GM19463 (cell line): ENCODE measurements around the gene TLDC2.
A peak's percentile ranks its signal among the peaks of the same experiment; 100 is the strongest.
"Not testable (repeated sequence)": the region's sequence is repeated elsewhere in the genome, so short reads cannot be mapped to it uniquely, and the experiment has no call there.

Experiments used
- ATAC-seq: cut with Tn5 transposase; IDR thresholded peaks from one replicate; pipeline ENCODE4 v1.9.1; 2021; ENCODE audit warnings: mild to moderate bottlenecking, moderate library complexity; ENCODE audit not compliant: unreplicated experiment

Gene TLDC2

GRCh38 chr20:36866681-36867495 lies 9.1 kb upstream of the TLDC2 start:
- ATAC-seq = no peak

GRCh38 chr20:36871640-36872570 lies 4.0 kb upstream of the TLDC2 start:
- ATAC-seq = no peak

- ATAC-seq = no peak
Measured at GRCh38 chr20:36872852-36873251, 3.1 kb upstream of the TLDC2 start.

GRCh38 chr20:36873498-36874189 lies 2.3 kb upstream of the TLDC2 start:
- ATAC-seq = no peak

- not testable (repeated sequence) for ATAC-seq
Measured at GRCh38 chr20:36875093-36875492, 845 bp upstream of the TLDC2 start.

- no peak for ATAC-seq
Measured at GRCh38 chr20:36876473-36876833, 515 bp downstream of the TLDC2 start.

GRCh38 chr20:36878941-36879340 lies 3.0 kb downstream of the TLDC2 start:
- no peak for ATAC-seq

- no peak for ATAC-seq
Measured at GRCh38 chr20:36880741-36881250, 4.9 kb downstream of the TLDC2 start.

- ATAC-seq = no peak
Measured at GRCh38 chr20:36881331-36881730, 5.4 kb downstream of the TLDC2 start.

- peak; percentile 92 for ATAC-seq
Measured at GRCh38 chr20:36881888-36882287, 6.0 kb downstream of the TLDC2 start.

- ATAC-seq = no peak
Measured at GRCh38 chr20:36883977-36884535, 8.1 kb downstream of the TLDC2 start.

GRCh38 chr20:36885356-36885755 lies 9.4 kb downstream of the TLDC2 start:
- ATAC-seq = no peak

GRCh38 chr20:36886859-36887751 lies 11.2 kb downstream of the TLDC2 start:
- peak; percentile 48 for ATAC-seq

- ATAC-seq = no peak
Measured at GRCh38 chr20:36887752-36888090, 11.8 kb downstream of the TLDC2 start.

- ATAC-seq = no peak
Measured at GRCh38 chr20:36888880-36889516, 13.1 kb downstream of the TLDC2 start.

- ATAC-seq = no peak
Measured at GRCh38 chr20:36890586-36890985, 14.6 kb downstream of the TLDC2 start.

- ATAC-seq = no peak
Measured at GRCh38 chr20:36891211-36891610, 15.3 kb downstream of the TLDC2 start.

GRCh38 chr20:36893801-36894200 lies 17.9 kb downstream of the TLDC2 start:
- ATAC-seq = no peak

GRCh38 chr20:36895036-36895435 lies 19.1 kb downstream of the TLDC2 start:
- no peak for ATAC-seq
